ENCODE results near the gene JADE3.

The JADE3 gene

DNA sequence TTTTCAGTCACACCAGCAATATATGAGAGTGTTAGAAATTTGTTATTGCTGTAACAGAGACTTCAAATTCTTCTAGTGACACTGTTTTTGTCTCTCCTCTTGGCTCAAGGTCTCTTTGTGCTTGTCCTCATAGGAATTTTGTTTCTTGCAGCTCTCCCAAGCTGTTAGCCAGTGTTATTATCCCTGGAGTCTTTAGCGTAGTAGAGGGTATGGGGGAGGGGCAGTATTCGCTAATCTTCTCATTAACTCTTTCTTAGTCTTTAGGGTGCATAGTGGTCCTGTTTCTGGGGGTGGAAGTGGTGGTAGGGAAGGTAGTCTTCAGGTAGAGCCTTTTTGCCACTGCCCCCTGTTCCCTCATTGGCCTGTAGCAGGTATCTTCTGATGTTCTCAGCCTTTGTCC lies 79.4 kb downstream of the JADE3 start:
- Histone ChIP-seq H3K9me3 (replicated peaks; ENCODE audit: insufficient read depth, low read length) (no peaks in the 10 kb centered on the region), H3K36me3 (replicated peaks; ENCODE audit: insufficient read depth, low read length) (no peaks in the 10 kb centered on the region), H3K9me2 (replicated peaks; ENCODE audit: insufficient read depth, low read length) (no peaks in the 10 kb centered on the region), H3K4me3 (ENCODE audit: low read length) (no peak overlapping the region), H3K4me1 (ENCODE audit: low read length) (no peaks in the 10 kb centered on the region), H3K4me2 (ENCODE audit: low read depth, low read length) (no peak overlapping the region), H3K27ac (ENCODE audit: low read length) (no peak overlapping the region), H3K79me2 (ENCODE audit: low read length) (no peaks in the 10 kb centered on the region), H3K27me3 (replicated peaks; ENCODE audit: insufficient read depth, low read length) (no peaks in the 10 kb centered on the region), H2AFZ (ENCODE audit: low read length) (no peak overlapping the region), H3K9ac (ENCODE audit: low read length) (no peak overlapping the region), H3F3A (ENCODE audit: insufficient read depth, low read length) (no peaks in the 10 kb centered on the region), H4K20me1 (ENCODE audit: insufficient read depth, low read length) (no peaks in the 10 kb centered on the region)
- no peak for DNase-seq
- TF ChIP-seq EZH2 (optimal IDR thresholded peaks at IDR 0.05; ENCODE audit: low read depth, low read length) (no peak), EZH2phosphoT487 (IDR thresholded peaks at IDR 0.05; ENCODE audit: low read length) (no peak)
- TF ChIP-seq, protein P1, sequence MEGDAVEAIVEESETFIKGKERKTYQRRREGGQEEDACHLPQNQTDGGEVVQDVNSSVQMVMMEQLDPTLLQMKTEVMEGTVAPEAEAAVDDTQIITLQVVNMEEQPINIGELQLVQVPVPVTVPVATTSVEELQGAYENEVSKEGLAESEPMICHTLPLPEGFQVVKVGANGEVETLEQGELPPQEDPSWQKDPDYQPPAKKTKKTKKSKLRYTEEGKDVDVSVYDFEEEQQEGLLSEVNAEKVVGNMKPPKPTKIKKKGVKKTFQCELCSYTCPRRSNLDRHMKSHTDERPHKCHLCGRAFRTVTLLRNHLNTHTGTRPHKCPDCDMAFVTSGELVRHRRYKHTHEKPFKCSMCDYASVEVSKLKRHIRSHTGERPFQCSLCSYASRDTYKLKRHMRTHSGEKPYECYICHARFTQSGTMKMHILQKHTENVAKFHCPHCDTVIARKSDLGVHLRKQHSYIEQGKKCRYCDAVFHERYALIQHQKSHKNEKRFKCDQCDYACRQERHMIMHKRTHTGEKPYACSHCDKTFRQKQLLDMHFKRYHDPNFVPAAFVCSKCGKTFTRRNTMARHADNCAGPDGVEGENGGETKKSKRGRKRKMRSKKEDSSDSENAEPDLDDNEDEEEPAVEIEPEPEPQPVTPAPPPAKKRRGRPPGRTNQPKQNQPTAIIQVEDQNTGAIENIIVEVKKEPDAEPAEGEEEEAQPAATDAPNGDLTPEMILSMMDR (IDR thresholded peaks at IDR 0.05; ENCODE audit: low read length): no peak

DNA sequence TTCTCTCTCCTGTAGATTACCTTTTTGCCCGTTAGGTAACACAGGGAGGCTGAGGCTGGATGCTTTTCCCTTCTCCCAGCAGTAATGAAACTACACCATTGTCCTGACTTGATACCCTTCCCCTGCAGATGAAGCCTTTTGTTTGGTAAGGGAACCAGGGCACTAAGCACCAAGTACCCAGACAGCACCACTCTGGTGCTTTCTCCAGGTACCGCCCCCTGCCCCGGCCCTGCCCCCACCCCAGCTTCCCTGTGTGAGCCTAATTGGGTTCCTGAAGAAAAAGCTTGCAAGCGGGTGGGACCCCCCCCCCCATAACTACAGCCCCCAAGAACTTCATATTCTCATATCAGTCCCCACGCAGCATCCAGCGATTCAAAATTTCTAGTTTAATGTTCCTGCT lies 79.8 kb downstream of the JADE3 start:
- DNase-seq: no peak
- Histone ChIP-seq H3K27ac (ENCODE audit: low read length) (no peak overlapping the region), H2AFZ (ENCODE audit: low read length) (no peak overlapping the region), H3K79me2 (ENCODE audit: low read length) (no peaks in the 10 kb centered on the region), H4K20me1 (ENCODE audit: insufficient read depth, low read length) (no peaks in the 10 kb centered on the region), H3K9ac (ENCODE audit: low read length) (no peak overlapping the region), H3K9me2 (replicated peaks; ENCODE audit: insufficient read depth, low read length) (no peaks in the 10 kb centered on the region), H3K27me3 (replicated peaks; ENCODE audit: insufficient read depth, low read length) (no peaks in the 10 kb centered on the region), H3K9me3 (replicated peaks; ENCODE audit: insufficient read depth, low read length) (no peaks in the 10 kb centered on the region), H3K4me3 (ENCODE audit: low read length) (no peak overlapping the region), H3K4me2 (ENCODE audit: low read depth, low read length) (no peak overlapping the region), H3F3A (ENCODE audit: insufficient read depth, low read length) (no peaks in the 10 kb centered on the region), H3K36me3 (replicated peaks; ENCODE audit: insufficient read depth, low read length) (no peaks in the 10 kb centered on the region), H3K4me1 (ENCODE audit: low read length) (no peaks in the 10 kb centered on the region)
- TF ChIP-seq EZH2 (optimal IDR thresholded peaks at IDR 0.05; ENCODE audit: low read depth, low read length): no peak
- TF ChIP-seq, protein P1 (IDR thresholded peaks at IDR 0.05; ENCODE audit: low read length): no peak
- no peak for TF ChIP-seq EZH2phosphoT487 (IDR thresholded peaks at IDR 0.05; ENCODE audit: low read length)

DNA sequence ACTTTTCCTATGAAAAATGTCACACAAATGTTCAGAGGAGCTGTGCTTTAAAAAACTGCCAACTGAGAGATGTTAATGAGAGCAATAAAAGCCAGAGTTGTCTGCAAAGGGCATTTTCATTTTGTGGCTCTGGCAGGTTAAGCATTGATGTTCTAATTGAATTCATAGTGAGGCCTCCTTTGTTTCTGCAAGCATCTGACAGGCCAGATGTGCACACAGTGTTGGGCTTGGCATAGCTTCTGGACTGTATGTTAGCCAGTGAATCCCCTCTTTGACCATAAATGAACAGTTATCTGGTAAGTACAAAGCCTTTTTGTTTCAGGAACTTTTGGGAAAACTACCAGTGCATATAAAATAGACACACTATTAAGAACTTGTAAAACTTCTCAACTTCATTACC lies 81.9 kb downstream of the JADE3 start:
- Histone ChIP-seq H3K9me2 (replicated peaks; ENCODE audit: insufficient read depth, low read length) (no peaks in the 10 kb centered on the region), H3K27me3 (replicated peaks; ENCODE audit: insufficient read depth, low read length) (no peaks in the 10 kb centered on the region), H3K4me2 (ENCODE audit: low read depth, low read length) (no peak overlapping the region), H3K79me2 (ENCODE audit: low read length) (no peaks in the 10 kb centered on the region), H3K4me3 (ENCODE audit: low read length) (no peak overlapping the region), H4K20me1 (ENCODE audit: insufficient read depth, low read length) (no peaks in the 10 kb centered on the region), H3F3A (ENCODE audit: insufficient read depth, low read length) (no peaks in the 10 kb centered on the region), H3K27ac (ENCODE audit: low read length) (no peak overlapping the region), H3K4me1 (ENCODE audit: low read length) (no peaks in the 10 kb centered on the region), H3K9ac (ENCODE audit: low read length) (no peak overlapping the region), H3K36me3 (replicated peaks; ENCODE audit: insufficient read depth, low read length) (no peaks in the 10 kb centered on the region), H3K9me3 (replicated peaks; ENCODE audit: insufficient read depth, low read length) (no peaks in the 10 kb centered on the region), H2AFZ (ENCODE audit: low read length) (no peak overlapping the region)
- no peak for DNase-seq
- TF ChIP-seq EZH2 (optimal IDR thresholded peaks at IDR 0.05; ENCODE audit: low read depth, low read length): no peak
- TF ChIP-seq, protein P1 (IDR thresholded peaks at IDR 0.05; ENCODE audit: low read length): no peak
- TF ChIP-seq EZH2phosphoT487 (IDR thresholded peaks at IDR 0.05; ENCODE audit: low read length): no peak

All from MM.1S (cell line).